ENCODE results near the gene TRIM39.

- TF ChIP-seq TAF1 (conservative IDR thresholded peaks at IDR 0.05) (no peak), GABPA (IDR thresholded peaks at IDR 0.05 in 1 of 2, conservative IDR thresholded peaks at IDR 0.05 in 1 of 2) (no peak), CTCF (IDR thresholded peaks at IDR 0.05; ENCODE audit: low read depth, low read length, missing input control) (no peak), RXRA (IDR thresholded peaks at IDR 0.05) (no peak), RAD21 (IDR thresholded peaks at IDR 0.05) (no peak), JUND (IDR thresholded peaks at IDR 0.05) (no peak)
- TF ChIP-seq, protein P1, sequence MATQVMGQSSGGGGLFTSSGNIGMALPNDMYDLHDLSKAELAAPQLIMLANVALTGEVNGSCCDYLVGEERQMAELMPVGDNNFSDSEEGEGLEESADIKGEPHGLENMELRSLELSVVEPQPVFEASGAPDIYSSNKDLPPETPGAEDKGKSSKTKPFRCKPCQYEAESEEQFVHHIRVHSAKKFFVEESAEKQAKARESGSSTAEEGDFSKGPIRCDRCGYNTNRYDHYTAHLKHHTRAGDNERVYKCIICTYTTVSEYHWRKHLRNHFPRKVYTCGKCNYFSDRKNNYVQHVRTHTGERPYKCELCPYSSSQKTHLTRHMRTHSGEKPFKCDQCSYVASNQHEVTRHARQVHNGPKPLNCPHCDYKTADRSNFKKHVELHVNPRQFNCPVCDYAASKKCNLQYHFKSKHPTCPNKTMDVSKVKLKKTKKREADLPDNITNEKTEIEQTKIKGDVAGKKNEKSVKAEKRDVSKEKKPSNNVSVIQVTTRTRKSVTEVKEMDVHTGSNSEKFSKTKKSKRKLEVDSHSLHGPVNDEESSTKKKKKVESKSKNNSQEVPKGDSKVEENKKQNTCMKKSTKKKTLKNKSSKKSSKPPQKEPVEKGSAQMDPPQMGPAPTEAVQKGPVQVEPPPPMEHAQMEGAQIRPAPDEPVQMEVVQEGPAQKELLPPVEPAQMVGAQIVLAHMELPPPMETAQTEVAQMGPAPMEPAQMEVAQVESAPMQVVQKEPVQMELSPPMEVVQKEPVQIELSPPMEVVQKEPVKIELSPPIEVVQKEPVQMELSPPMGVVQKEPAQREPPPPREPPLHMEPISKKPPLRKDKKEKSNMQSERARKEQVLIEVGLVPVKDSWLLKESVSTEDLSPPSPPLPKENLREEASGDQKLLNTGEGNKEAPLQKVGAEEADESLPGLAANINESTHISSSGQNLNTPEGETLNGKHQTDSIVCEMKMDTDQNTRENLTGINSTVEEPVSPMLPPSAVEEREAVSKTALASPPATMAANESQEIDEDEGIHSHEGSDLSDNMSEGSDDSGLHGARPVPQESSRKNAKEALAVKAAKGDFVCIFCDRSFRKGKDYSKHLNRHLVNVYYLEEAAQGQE (IDR thresholded peaks at IDR 0.05), result no peak
These were observed 3.9 kb upstream of the TRIM39 start for GRCh38 chr6:30322527-30323501.

All from liver (tissue), 3 donors.